Osteoblast (primary cell): ENCODE data around the gene SPAG16. TPM values are rescaled to one million over a fixed set of nuclear protein-coding genes. Genes with fewer than 3 reads are reported as not detected.

Experiments
- DNase-seq: peaks from one replicate; pipeline ENCODE4 v3.0.0; 2011; ENCODE audit warnings: low spot score, mixed read lengths; ENCODE audit not compliant: insufficient read length; ENCODE audit errors: missing footprints
- H2AFZ ChIP-seq: 2 replicates; pipeline ENCODE4 v1.6.0; 2011; ENCODE audit warnings: mild to moderate bottlenecking, low read length
- H3K27ac ChIP-seq: 2 replicates; pipeline ENCODE4 v1.5.1; 2011; ENCODE audit warnings: mild to moderate bottlenecking, low read depth, low read length, moderate library complexity
- H3K27me3 ChIP-seq: 2 replicates; pipeline ENCODE4 v1.6.0; 2012; ENCODE audit warnings: mild to moderate bottlenecking, control low read depth, inconsistent platforms, low read length, moderate library complexity; ENCODE audit not compliant: insufficient read depth
- H3K36me3 ChIP-seq: 2 replicates; pipeline ENCODE4 v1.5.1; 2011; ENCODE audit warnings: mild to moderate bottlenecking, low read length, control low read depth, moderate library complexity; ENCODE audit not compliant: insufficient read depth
- H3K4me1 ChIP-seq: 2 replicates; pipeline ENCODE4 v1.5.1; 2011; ENCODE audit warnings: mild to moderate bottlenecking, low read length, control low read depth, moderate library complexity; ENCODE audit not compliant: insufficient read depth
- H3K4me2 ChIP-seq: 2 replicates; pipeline ENCODE4 v1.6.0; 2011; ENCODE audit warnings: mild to moderate bottlenecking, low read length; ENCODE audit not compliant: insufficient read depth
- H3K4me3 ChIP-seq: fragments of 200-600 bp; sonication (generic); 3 replicates; pipeline ENCODE4 v1.5.1; 2012; ENCODE audit warnings: mild to moderate bottlenecking, low read length, inconsistent platforms; ENCODE audit not compliant: insufficient read depth
- H3K79me2 ChIP-seq: 2 replicates; pipeline ENCODE4 v1.6.0; 2012; ENCODE audit warnings: mild to moderate bottlenecking, low read length, control low read depth, inconsistent platforms; ENCODE audit not compliant: insufficient read depth
- H3K9me3 ChIP-seq: 2 replicates; pipeline ENCODE4 v1.5.1; 2011; ENCODE audit warnings: low read depth, low read length, control low read depth
- H4K20me1 ChIP-seq: 2 replicates; pipeline ENCODE4 v1.6.0; 2012; ENCODE audit warnings: mild to moderate bottlenecking, low read length, control low read depth; ENCODE audit not compliant: insufficient read depth
- CTCF ChIP-seq: IDR thresholded peaks from 2 replicates; pipeline ENCODE4 v1.5.1; 2011; ENCODE audit warnings: mild to moderate bottlenecking, low read depth, low read length, moderate library complexity; ENCODE audit errors: extremely low read depth
- total RNA-seq: library from RNA; depleted of rRNA; stranded (reverse); fragments of >200 nt; gene quantifications from 2 replicates; pipeline ENCODE4 v1.2.3, GENCODE V29; 2012

The SPAG16 gene
- total RNA-seq, 1 donor, result 47.8 TPM

- no peaks in the 10 kb centered on the region for H3K36me3 ChIP-seq
- H3K9me3 ChIP-seq, result no peaks in the 10 kb centered on the region
- H3K79me2 ChIP-seq, result no peaks in the 10 kb centered on the region
- no peak overlapping the region for H2AFZ ChIP-seq
- H3K27me3 ChIP-seq, result no peaks in the 10 kb centered on the region
- H3K4me3 ChIP-seq, result no peak overlapping the region
- H3K27ac ChIP-seq, result no peak overlapping the region
- DNase-seq, result no peak
- H3K4me2 ChIP-seq, result no peak overlapping the region
- no peaks in the 10 kb centered on the region for H3K4me1 ChIP-seq
- no peaks in the 10 kb centered on the region for H4K20me1 ChIP-seq
- no peak for TF ChIP-seq CTCF
These were observed 948.0 kb downstream of the SPAG16 start for GRCh38 chr2:214232271-214232670.

GRCh38 chr2:214233164-214233563, 948.9 kb downstream of the SPAG16 start:
- TF ChIP-seq CTCF, result no peak
- Histone ChIP-seq H3K9me3 (no peaks in the 10 kb centered on the region), H4K20me1 (no peaks in the 10 kb centered on the region), H3K4me2 (no peak overlapping the region), H3K79me2 (no peaks in the 10 kb centered on the region), H3K27ac (no peak overlapping the region), H2AFZ (no peak overlapping the region), H3K4me1 (no peaks in the 10 kb centered on the region), H3K4me3 (no peak overlapping the region), H3K27me3 (no peaks in the 10 kb centered on the region), H3K36me3 (no peaks in the 10 kb centered on the region)
- no peak for DNase-seq

GRCh38 chr2:214242797-214243196, 958.5 kb downstream of the SPAG16 start:
- no peaks in the 10 kb centered on the region for H3K79me2 ChIP-seq
- H3K4me3 ChIP-seq, result no peak overlapping the region
- no peak overlapping the region for H2AFZ ChIP-seq
- DNase-seq, result no peak
- H3K27me3 ChIP-seq, result no peaks in the 10 kb centered on the region
- no peak overlapping the region for H3K4me2 ChIP-seq
- TF ChIP-seq CTCF, result no peak
- H3K9me3 ChIP-seq, result no peaks in the 10 kb centered on the region
- no peaks in the 10 kb centered on the region for H3K36me3 ChIP-seq
- H4K20me1 ChIP-seq, result no peaks in the 10 kb centered on the region
- no peaks in the 10 kb centered on the region for H3K4me1 ChIP-seq
- no peak overlapping the region for H3K27ac ChIP-seq

- no peak overlapping the region for H2AFZ ChIP-seq
- TF ChIP-seq CTCF, result no peak
- H3K27me3 ChIP-seq, result no peaks in the 10 kb centered on the region
- H4K20me1 ChIP-seq, result no peaks in the 10 kb centered on the region
- no peak overlapping the region for H3K27ac ChIP-seq
- H3K79me2 ChIP-seq, result no peaks in the 10 kb centered on the region
- DNase-seq, result no peak
- H3K36me3 ChIP-seq, result no peaks in the 10 kb centered on the region
- H3K9me3 ChIP-seq, result no peaks in the 10 kb centered on the region
- no peaks in the 10 kb centered on the region for H3K4me1 ChIP-seq
- no peak overlapping the region for H3K4me2 ChIP-seq
- no peak overlapping the region for H3K4me3 ChIP-seq
These were observed 960.6 kb downstream of the SPAG16 start for GRCh38 chr2:214244847-214245246.
